Loucy (cell line): ENCODE results near the gene TSPAN9.

ENCODE experiments used
- EZH2phosphoT487 ChIP-seq: fragments of 200-600 bp; IDR thresholded peaks from 2 replicates; pipeline ENCODE4 v1.6.1; 2018; ENCODE audit warnings: antibody characterized with exemption, mild to moderate bottlenecking, moderate library complexity, borderline replicate concordance
- TF ChIP-seq, protein P1 (sequence below): fragments of 200-600 bp; sonication (generic); conservative IDR thresholded peaks from 2 replicates; pipeline ENCODE4 v1.5.1; 2014; ENCODE audit warnings: mild to moderate bottlenecking, antibody characterized with exemption, low read length

DNA sequence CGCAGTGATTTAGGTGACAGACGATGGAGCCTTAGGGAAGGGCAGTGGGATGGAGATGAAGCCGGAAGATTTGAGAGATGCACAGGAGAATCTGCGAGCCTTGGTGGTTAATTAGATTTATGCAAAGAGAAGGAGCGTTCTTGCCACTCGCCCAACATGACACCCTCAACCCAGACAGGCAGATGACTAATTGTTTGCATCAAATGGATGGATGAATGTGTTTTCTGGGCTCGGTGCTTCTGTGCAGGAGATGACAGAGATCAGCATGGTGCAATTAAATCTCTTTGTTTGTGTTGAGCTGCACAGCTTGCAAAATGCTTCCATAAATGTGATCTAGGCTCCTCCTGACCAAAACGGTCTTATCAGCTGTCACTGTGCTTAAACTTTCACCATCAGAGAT lies 211.5 kb downstream of the TSPAN9 start:
- TF ChIP-seq, protein P1, sequence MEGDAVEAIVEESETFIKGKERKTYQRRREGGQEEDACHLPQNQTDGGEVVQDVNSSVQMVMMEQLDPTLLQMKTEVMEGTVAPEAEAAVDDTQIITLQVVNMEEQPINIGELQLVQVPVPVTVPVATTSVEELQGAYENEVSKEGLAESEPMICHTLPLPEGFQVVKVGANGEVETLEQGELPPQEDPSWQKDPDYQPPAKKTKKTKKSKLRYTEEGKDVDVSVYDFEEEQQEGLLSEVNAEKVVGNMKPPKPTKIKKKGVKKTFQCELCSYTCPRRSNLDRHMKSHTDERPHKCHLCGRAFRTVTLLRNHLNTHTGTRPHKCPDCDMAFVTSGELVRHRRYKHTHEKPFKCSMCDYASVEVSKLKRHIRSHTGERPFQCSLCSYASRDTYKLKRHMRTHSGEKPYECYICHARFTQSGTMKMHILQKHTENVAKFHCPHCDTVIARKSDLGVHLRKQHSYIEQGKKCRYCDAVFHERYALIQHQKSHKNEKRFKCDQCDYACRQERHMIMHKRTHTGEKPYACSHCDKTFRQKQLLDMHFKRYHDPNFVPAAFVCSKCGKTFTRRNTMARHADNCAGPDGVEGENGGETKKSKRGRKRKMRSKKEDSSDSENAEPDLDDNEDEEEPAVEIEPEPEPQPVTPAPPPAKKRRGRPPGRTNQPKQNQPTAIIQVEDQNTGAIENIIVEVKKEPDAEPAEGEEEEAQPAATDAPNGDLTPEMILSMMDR = no peak
- TF ChIP-seq EZH2phosphoT487 = no peak
